ENCODE measurements around the gene USP1. TPM values are rescaled to one million over a fixed set of nuclear protein-coding genes. Genes with fewer than 3 reads are reported as not detected.

Gene USP1
- total RNA-seq, 1 experiment from 2014 or later = 106 TPM

DNA sequence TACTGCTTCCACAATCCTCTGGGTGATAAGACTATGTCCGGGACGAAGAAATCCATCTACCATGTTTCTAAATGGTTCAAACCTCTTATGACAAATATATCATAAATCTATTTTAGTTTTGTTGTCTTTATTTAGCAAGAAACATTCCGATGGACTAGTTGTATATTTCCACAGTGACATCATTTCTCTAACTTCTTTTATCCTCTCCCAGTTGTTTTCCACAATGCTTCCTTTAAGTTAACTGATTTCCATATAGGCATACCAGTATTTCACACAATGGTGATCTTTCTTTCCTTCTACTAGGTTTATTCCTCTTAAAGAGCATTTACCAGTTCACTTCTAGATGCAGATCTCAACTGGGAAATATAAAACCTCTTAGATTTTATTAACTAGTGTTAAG, 44.8 kb downstream of the USP1 start:
- no peaks in the 10 kb centered on the region for H3K4me1 ChIP-seq (replicated peaks)
- DNase-seq (ENCODE audit: low read depth in 1 of 2, low spot score in 2 of 2) = no peak
- no peak overlapping the region for H3K27ac ChIP-seq

DNA sequence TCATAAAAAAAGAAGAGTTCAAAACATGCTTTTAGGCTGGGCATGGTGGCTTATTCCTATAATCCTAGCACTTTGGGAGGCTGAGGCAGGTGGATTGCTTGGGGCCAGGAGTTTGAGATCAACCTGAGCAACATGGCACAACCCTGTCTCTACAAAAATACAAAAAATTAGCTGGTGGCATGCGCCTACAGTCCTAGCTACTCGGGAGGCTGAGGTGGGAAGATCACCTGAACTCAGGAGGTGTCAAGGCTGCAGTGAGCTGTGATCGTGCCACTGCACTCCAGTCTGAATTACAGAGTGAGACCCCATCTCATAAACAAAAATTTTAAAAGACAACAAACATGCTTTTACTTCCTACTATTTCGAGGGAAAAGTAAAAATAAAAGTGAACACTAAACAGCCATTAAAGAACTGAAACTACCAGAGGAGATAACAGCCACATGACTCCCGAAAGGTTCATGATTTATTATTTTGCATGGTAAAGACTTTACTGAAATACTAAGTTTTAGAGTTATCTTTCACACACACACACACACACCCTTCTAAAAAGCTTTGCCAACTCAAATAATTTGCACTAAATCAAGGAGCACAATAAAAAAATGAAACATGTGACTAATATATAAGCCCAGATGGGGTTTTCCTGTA, 48.1 kb downstream of the USP1 start:
- H3K9me3 ChIP-seq (replicated peaks) = no peaks in the 10 kb centered on the region

More for the DNA sequence above, 44.8 kb downstream of the USP1 start:
- Histone ChIP-seq H3K9me3 (replicated peaks) (no peaks in the 10 kb centered on the region), H3K27me3 (replicated peaks) (no peaks in the 10 kb centered on the region), H3K36me3 (no peaks in the 10 kb centered on the region), H3K4me3 (no peak overlapping the region)

DNA sequence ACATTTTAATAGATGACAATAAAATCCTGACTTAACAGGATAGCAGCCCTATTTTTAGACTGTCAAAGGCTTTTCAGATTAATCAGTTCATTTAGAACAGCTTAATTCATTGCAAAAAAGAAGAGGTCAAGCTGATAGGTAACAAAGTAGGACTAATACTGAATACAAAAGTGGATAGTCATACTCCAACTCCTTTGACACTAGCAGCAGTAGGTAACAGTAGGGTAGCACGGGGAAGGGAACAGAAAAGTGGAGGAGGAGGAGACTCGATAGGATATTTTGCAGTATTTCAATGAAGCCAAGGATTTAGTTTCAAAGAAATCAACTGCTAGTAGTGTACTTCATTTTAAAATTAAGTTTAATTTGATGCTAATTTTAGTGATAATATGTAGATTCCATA, 51.1 kb downstream of the USP1 start:
- no peak overlapping the region for H3K27ac ChIP-seq
- H3K27me3 ChIP-seq (replicated peaks) = no peaks in the 10 kb centered on the region
- no peaks in the 10 kb centered on the region for H3K4me1 ChIP-seq (replicated peaks)
- H3K36me3 ChIP-seq = peaks cover 19% of the 10 kb centered on the region
- no peak for DNase-seq (ENCODE audit: low read depth in 1 of 2, low spot score in 2 of 2)
- no peak overlapping the region for H3K4me3 ChIP-seq
- no peaks in the 10 kb centered on the region for H3K9me3 ChIP-seq (replicated peaks)

More for the DNA sequence above, 48.1 kb downstream of the USP1 start:
- no peak overlapping the region for H3K4me3 ChIP-seq
- no peaks in the 10 kb centered on the region for H3K4me1 ChIP-seq (replicated peaks)
- DNase-seq (ENCODE audit: low read depth in 1 of 2, low spot score in 2 of 2) = no peak
- no peaks in the 10 kb centered on the region for H3K27me3 ChIP-seq (replicated peaks)
- peaks cover 7% of the 10 kb centered on the region for H3K36me3 ChIP-seq
- no peak overlapping the region for H3K27ac ChIP-seq

DNA sequence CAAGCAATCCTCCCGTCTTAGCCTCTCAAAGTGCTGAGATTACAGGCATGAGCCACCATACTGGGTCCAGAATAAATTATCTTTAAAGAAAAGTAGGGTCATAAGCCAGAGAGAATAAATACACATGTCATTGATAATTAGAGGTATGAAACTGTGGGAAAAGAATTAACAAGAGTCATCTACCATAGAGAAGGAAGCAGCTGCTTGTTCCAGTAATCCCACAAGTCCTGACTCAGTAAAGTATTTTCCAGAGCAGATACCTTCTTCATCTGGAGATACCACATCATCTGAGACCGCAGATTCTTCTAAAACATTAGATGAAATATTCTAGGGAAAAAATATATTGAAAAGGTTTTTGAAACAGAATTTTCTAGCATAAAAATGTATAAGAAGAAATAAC, 55.7 kb downstream of the USP1 start:
- no peak for DNase-seq (ENCODE audit: low read depth in 1 of 2, low spot score in 2 of 2)
- Histone ChIP-seq H3K27ac (no peak overlapping the region), H3K4me1 (replicated peaks) (no peaks in the 10 kb centered on the region), H3K9me3 (replicated peaks) (no peaks in the 10 kb centered on the region), H3K4me3 (no peak overlapping the region), H3K27me3 (replicated peaks) (no peaks in the 10 kb centered on the region), H3K36me3 (peaks cover 32% of the 10 kb centered on the region)

DNA sequence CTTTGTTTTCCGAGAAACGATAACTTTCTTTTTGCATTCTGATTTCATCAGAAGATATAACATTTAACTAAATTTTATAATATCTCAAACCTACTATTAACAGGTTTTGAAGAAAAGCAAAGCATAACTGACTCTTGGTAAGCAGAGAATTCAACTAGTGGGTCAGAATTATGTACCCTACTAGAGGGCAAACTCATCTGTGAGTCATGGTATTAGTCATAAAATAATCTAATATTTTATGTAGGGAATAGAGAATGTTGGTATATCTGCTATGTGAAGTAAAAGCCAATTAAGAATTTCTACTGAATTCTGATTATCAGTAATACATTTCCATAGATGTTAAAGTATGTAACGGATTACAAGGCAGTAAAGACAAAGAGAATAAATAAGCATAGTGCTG, 56.8 kb downstream of the USP1 start:
- Histone ChIP-seq H3K27ac (no peak overlapping the region), H3K4me3 (no peak overlapping the region), H3K36me3 (peaks cover 31% of the 10 kb centered on the region), H3K27me3 (replicated peaks) (no peaks in the 10 kb centered on the region), H3K9me3 (replicated peaks) (no peaks in the 10 kb centered on the region), H3K4me1 (replicated peaks) (no peaks in the 10 kb centered on the region)
- no peak for DNase-seq (ENCODE audit: low read depth in 1 of 2, low spot score in 2 of 2)

DNA sequence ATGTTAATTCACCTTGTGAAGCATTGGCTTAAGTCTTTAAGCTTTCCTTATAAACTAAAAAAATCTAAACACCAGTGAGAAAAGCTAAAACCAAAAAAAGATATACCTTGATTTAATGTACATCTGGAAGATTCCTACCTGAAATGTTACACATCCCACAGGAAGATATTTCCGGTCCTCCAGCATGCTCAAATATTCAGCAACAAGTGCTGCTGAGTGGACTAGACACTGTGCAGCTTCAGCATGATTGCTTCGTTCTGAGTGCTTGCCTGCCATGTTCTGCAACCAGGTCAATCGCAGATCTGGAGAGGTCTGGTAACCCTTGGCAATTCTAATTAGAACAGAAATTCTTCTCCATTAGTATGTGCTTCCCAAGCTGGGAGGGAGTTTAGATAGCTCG, 57.3 kb downstream of the USP1 start:
- DNase-seq (ENCODE audit: low read depth in 1 of 2, low spot score in 2 of 2) = no peak
- Histone ChIP-seq H3K36me3 (peaks cover 27% of the 10 kb centered on the region), H3K27ac (no peak overlapping the region)

DNA sequence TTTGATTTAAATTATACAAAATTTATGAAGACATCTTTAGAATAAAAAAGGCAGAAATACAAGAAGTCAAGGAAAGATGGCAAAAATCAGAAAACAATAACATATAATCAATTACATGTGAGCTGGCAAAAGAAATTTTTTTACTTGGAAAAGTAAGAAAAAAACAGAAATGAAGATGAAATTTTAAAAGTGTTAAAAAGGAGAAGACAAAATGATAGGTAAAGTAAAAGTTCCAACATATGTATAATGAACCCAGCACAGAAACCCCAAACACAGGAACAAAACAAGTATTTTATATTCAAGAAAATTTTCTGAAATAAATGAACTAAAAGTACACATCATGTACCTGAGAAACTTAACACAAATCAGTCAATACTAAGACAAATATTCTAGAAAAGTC, 63.4 kb downstream of the USP1 start:
- H3K9me3 ChIP-seq (replicated peaks) = no peaks in the 10 kb centered on the region
- H3K27ac ChIP-seq = no peak overlapping the region
- no peak for DNase-seq (ENCODE audit: low read depth in 1 of 2, low spot score in 2 of 2)
- H3K36me3 ChIP-seq = peaks cover 6% of the 10 kb centered on the region
- no peaks in the 10 kb centered on the region for H3K4me1 ChIP-seq (replicated peaks)
- no peak overlapping the region for H3K4me3 ChIP-seq
- no peaks in the 10 kb centered on the region for H3K27me3 ChIP-seq (replicated peaks)

More for the DNA sequence above, 57.3 kb downstream of the USP1 start:
- Histone ChIP-seq H3K4me3 (no peak overlapping the region), H3K27me3 (replicated peaks) (no peaks in the 10 kb centered on the region), H3K9me3 (replicated peaks) (no peaks in the 10 kb centered on the region), H3K4me1 (replicated peaks) (no peaks in the 10 kb centered on the region)

Other genes starting within 250 kb of the USP1 start
- gene L1TD1, start 242.2 kb upstream of the USP1 start, total RNA-seq (2014; rRNA removed; shearing (Covaris generic)) = not detected in 2 replicates
- not detected in 2 replicates for gene KANK4, start 117.6 kb upstream of the USP1 start, total RNA-seq (2014; rRNA removed; shearing (Covaris generic))
- not detected in 2 replicates for gene ANGPTL3, start 160.5 kb downstream of the USP1 start, total RNA-seq (2014; rRNA removed; shearing (Covaris generic))